ENCODE data around the gene SLC35G3. TPM values are rescaled to one million over a fixed set of nuclear protein-coding genes. Genes with fewer than 3 reads are reported as not detected.
"Not testable (repeated sequence)": the region's sequence is repeated elsewhere in the genome, so short reads cannot be mapped to it uniquely, and the experiment has no call there.

SLC35G3 gene
- total RNA-seq, 1 donor from 2014 or later: not detected

GRCh38 chr17:35235289-35235688, 41.1 kb upstream of the SLC35G3 start:
- H3K36me3 Mint-ChIP-seq (ENCODE audit: low read depth, unreplicated experiment): no peaks in the 10 kb centered on the region

GRCh38 chr17:35234315-35234714, 40.1 kb upstream of the SLC35G3 start:
- H3K4me3 Mint-ChIP-seq (ENCODE audit: unreplicated experiment); H3K4me1 Mint-ChIP-seq (ENCODE audit: unreplicated experiment); H3K9me3 Mint-ChIP-seq (ENCODE audit: unreplicated experiment); H3K36me3 Mint-ChIP-seq (ENCODE audit: low read depth, unreplicated experiment); DNase-seq (ENCODE audit: low spot score); H3K27me3 Mint-ChIP-seq (ENCODE audit: unreplicated experiment); H3K27ac Mint-ChIP-seq (ENCODE audit: unreplicated experiment): not testable (repeated sequence)

More at GRCh38 chr17:35235289-35235688, 41.1 kb upstream of the SLC35G3 start:
- TF ChIP-seq CTCF (IDR thresholded peaks at IDR 0.05; ENCODE audit: unreplicated experiment): no peak
- DNase-seq (ENCODE audit: low spot score): no peak
- Mint-ChIP-seq H3K27me3 (ENCODE audit: unreplicated experiment) (peaks cover 4% of the 10 kb centered on the region), H3K4me1 (ENCODE audit: unreplicated experiment) (peaks cover 7% of the 10 kb centered on the region), H3K9me3 (ENCODE audit: unreplicated experiment) (no peaks in the 10 kb centered on the region), H3K27ac (ENCODE audit: unreplicated experiment) (no peak overlapping the region), H3K4me3 (ENCODE audit: unreplicated experiment) (no peak overlapping the region)

- peaks cover 10% of the 10 kb centered on the region for H3K4me1 Mint-ChIP-seq (ENCODE audit: unreplicated experiment)
- no peaks in the 10 kb centered on the region for H3K36me3 Mint-ChIP-seq (ENCODE audit: low read depth, unreplicated experiment)
Observed at GRCh38 chr17:35229638-35230037, 35.4 kb upstream of the SLC35G3 start.

GRCh38 chr17:35227546-35227945, 33.4 kb upstream of the SLC35G3 start:
- Mint-ChIP-seq H3K36me3 (ENCODE audit: low read depth, unreplicated experiment) (no peaks in the 10 kb centered on the region), H3K4me1 (ENCODE audit: unreplicated experiment) (peaks cover 10% of the 10 kb centered on the region), H3K27me3 (ENCODE audit: unreplicated experiment) (peaks cover 2% of the 10 kb centered on the region), H3K27ac (ENCODE audit: unreplicated experiment) (no peak overlapping the region), H3K9me3 (ENCODE audit: unreplicated experiment) (no peaks in the 10 kb centered on the region), H3K4me3 (ENCODE audit: unreplicated experiment) (no peak overlapping the region)
- no peak for DNase-seq (ENCODE audit: low spot score)
- TF ChIP-seq CTCF (IDR thresholded peaks at IDR 0.05; ENCODE audit: unreplicated experiment): no peak

More at GRCh38 chr17:35229638-35230037, 35.4 kb upstream of the SLC35G3 start:
- no peak for TF ChIP-seq CTCF (IDR thresholded peaks at IDR 0.05; ENCODE audit: unreplicated experiment)
- Mint-ChIP-seq H3K4me3 (ENCODE audit: unreplicated experiment) (no peak overlapping the region), H3K9me3 (ENCODE audit: unreplicated experiment) (no peaks in the 10 kb centered on the region), H3K27ac (ENCODE audit: unreplicated experiment) (no peak overlapping the region), H3K27me3 (ENCODE audit: unreplicated experiment) (no peaks in the 10 kb centered on the region)
- DNase-seq (ENCODE audit: low spot score): no peak

GRCh38 chr17:35224436-35224835, 30.2 kb upstream of the SLC35G3 start:
- no peak for TF ChIP-seq CTCF (IDR thresholded peaks at IDR 0.05; ENCODE audit: unreplicated experiment)
- Mint-ChIP-seq H3K36me3 (ENCODE audit: low read depth, unreplicated experiment) (no peaks in the 10 kb centered on the region), H3K27me3 (ENCODE audit: unreplicated experiment) (peaks cover 2% of the 10 kb centered on the region), H3K4me1 (ENCODE audit: unreplicated experiment) (no peaks in the 10 kb centered on the region), H3K4me3 (ENCODE audit: unreplicated experiment) (no peak overlapping the region), H3K27ac (ENCODE audit: unreplicated experiment) (no peak overlapping the region), H3K9me3 (ENCODE audit: unreplicated experiment) (no peaks in the 10 kb centered on the region)
- DNase-seq (ENCODE audit: low spot score): no peak
